Measurements from ENCODE around the gene THRB.
A peak's percentile ranks its signal among the peaks of the same experiment; 100 is the strongest.
"Not testable (repeated sequence)": the region's sequence is repeated elsewhere in the genome, so short reads cannot be mapped to it uniquely, and the experiment has no call there.

Gene THRB

GRCh38 chr3:24400450-24400849, 94.2 kb downstream of the THRB start:
- no peak for DNase-seq

DNA sequence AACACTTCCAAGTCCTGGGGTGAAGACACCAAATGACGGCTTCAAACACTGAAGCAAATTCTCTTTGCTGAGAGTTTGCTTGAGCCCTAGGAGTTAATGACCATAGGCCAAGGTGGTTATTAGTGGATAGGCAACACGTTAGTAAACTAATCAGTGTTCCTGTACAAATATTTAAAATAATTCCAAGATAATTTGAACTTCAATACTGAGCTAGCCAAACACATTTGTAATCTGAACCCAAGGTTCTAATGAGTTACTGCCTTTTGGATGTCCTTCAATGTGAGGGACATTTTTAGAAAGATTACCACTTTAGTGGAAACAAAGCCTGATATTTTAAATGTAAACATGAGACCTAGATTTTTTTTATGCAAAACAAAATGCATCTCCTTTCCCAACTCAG, 94.6 kb downstream of the THRB start:
- DNase-seq = no peak

DNA sequence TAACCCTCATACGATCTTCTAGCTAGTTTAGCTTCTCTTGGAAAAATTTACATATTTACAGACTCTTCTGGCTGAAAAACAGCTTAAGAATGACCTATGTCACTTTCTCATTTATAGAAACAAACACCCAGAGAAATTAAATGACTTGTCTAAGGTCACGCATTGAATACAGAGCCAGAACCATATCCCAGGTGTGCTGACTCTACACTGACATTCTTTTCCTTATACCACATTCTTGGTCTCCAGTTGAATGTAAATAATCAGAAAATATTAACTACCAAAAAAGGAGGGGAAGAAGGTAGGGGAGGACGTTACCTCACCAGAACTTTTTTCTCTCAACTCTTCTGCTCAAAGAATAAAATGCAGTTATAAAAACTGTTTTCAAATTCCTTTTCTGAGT, 95.0 kb downstream of the THRB start:
- DNase-seq = no peak

- DNase-seq = not testable (repeated sequence)
These were observed 95.9 kb downstream of the THRB start for GRCh38 chr3:24398712-24399111.

DNA sequence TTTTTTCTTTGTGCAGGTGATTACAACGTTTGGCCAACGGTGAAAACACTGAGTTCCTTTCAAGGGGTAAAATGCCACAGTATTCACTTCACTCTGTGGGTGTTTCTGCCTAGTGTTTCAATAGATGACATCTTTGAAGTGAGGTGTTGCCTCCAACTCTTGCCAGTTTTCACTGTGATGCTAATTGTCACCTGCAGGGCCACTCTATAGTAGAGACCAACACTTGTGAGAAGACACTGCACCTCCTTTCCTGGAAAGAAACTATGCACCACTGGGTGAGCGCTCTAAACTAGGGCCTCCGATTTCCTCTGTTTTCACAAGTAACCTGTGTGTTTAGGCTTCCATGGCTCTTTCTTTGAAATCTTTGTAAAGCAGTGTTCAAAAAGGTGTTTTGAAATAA, 98.3 kb downstream of the THRB start:
- DNase-seq = no peak

DNA sequence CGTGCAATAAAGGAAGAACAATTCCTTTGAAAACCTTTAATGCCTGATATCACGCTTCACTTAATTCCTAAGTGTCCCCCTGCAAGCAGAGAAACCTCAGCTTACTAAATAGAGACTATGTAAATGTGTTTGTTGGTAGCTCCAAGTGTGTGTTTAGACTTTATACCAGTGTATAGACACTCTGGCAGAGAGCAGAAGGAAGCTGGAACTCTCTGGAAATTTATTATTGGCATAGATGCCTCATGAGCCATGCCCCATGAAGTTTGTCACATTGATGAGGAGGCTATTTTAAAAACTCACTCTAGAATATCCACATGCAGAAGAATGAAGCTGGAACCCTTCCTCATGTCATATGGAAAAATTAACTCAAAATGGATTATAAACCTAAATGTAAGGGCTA, 99.9 kb downstream of the THRB start:
- DNase-seq = no peak

DNA sequence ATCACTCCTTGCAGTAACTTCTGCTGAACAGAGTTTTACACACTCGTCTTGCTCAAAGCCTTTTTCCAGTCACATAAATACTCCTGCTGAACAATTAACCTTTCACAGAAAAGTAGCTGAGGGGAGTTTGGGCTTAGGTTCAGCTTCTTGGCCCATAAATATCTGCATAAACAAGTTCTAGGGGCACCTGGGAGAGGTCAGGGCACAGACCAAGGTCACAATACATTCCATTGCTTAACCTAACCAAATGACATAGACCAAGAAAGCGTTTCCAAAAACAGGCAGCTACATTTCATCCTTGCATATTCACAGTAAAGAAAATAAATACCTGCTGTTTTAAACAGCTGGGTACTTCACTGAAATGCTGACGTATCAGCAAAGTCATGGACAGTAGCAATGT, 101.3 kb downstream of the THRB start:
- no peak for DNase-seq

- no peak for DNase-seq
These were observed 104.2 kb downstream of the THRB start for GRCh38 chr3:24390169-24391130.

- DNase-seq = no peak
These were observed 105.3 kb downstream of the THRB start for GRCh38 chr3:24389108-24390090.

DNA sequence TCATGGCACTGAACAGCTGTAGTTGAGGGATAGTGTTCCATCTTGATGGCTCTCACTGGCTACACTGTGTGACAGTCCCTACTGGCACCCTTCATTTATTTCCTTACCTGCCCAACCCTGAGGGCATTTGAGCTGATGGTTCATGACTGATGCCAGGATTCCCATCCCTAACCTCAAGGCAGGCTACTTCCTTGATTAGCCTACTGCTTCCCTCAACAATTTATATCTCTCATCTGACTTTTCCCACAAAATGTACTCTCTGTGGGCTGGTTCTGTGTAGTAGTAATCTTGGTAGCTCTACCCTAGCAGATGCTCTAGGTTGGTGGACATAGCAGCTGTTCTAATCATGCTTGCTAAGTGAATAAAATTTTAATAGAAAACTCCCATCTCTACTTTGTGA, 106.0 kb downstream of the THRB start:
- DNase-seq = no peak

- DNase-seq = no peak
These were observed 106.5 kb downstream of the THRB start for GRCh38 chr3:24388159-24388558.

DNA sequence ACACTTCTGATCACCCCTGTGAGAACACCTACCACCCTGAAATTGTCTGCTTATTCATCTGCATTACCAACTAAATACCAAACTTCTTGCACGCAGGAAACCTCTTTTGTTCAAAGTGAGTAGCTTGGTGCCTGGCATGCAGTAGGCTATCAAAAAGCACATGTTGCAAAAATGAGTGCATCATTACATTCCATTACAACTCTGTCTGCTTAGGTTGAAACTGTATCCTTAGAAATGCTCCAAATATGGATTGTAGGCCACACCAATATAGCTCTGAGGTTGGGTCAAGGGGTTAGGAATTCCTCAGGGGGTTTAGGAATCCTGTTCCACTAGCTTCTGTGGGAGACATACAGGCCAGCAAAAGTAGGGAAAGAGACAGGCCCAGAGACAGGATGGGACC, 107.2 kb downstream of the THRB start:
- DNase-seq = peak; percentile 79

DNA sequence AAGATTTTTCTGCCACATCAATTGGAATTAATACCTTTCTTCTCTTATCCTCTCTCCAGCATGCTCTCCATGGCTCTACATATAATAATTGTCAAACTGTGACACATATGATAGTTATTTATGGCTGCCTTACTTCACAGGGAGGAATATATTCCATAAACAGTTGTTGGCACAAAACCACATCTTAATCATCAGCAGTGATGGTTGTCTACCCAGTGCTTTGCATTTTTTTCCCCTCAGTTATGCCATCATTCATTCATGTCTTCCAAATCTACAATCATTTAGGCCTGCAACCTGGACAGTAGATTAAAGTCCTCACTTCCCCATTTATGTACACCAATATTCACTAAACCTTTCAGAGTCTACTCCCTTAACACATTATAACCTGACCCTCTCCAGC, 107.7 kb downstream of the THRB start:
- DNase-seq = peak; percentile 79

DNA sequence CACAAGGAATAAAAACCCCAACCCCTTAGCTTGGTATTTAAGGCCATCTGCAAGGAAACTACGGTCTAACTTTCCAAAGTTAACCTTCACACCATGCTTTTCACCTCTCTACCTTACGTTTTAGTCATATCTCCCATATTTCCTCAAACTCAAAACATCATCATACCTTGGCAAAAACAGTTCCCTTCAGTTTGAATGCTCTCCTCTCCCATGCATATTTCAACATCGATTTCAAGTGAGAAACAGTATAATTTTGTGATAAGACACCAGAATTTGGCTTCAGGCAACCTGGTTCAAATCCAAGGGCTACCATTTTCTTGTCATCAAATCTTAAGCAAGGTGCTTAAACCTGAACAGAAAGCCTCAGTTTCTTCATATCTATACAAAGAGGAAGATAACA, 108.2 kb downstream of the THRB start:
- peak; percentile 61 for DNase-seq

GRCh38 chr3:24385012-24385615, 109.5 kb downstream of the THRB start:
- no peak for DNase-seq

GRCh38 chr3:24382647-24383046, 112.0 kb downstream of the THRB start:
- no peak for DNase-seq

DNA sequence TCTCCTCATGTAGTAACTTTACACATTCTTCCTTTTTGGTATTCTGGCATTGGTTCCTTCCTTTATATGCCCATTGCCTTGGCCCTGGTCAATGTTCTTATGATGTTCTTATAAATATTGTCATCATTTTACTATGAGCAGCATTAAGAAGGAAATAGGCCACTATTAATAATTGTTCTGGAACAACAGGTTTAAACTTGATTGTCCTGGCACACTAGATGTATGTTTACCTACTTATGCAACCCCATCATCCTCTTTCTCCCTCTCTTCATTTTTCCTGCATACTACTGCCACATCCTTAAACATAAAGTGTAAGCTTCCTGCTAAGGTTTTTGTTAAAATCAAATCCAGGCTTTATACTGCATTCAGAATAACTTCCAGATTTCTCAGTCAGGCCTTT, 114.7 kb downstream of the THRB start:
- DNase-seq = no peak

DNA sequence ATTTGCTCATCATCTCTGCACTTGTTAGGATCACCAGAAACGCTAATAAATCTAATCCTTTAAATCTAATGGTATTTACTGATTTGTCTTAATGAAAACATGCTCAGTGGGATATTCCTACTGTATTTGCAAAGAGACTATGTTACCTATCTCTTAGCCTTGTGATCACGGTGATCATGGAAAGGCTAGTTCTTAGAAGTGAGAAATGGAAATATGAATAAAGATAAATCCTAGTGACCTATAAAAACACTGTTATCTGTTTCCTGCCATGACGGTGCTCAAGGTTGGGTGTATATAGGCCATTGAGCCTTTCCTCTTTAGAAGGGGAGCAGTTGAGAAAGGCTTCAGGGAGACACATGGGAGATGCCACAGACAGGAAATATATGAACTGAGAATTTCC, 116.3 kb downstream of the THRB start:
- DNase-seq = no peak

GRCh38 chr3:24377218-24377993, 117.2 kb downstream of the THRB start:
- DNase-seq = no peak

- no peak for DNase-seq
These were observed 118.7 kb downstream of the THRB start for GRCh38 chr3:24375947-24376384.

DNA sequence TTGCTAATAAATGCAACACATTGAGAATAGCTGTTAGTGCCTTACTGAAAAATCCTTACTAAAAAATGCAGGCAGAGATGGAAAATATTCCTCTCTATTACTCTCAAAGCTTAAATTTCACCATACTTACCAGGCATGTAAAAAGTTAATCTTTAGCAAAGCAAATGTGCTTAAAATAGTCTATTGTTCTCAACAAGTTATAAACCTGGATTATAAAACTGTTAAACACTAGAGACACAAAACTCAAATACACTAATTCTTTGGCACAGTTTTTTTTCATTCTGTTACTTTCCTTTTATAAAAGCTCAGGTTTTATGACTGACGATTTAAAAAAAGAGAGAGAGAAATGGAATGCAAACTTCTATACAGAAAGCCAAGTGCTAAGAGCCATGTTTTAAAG, 119.8 kb downstream of the THRB start:
- no peak for DNase-seq

- DNase-seq = no peak
These were observed 121.3 kb downstream of the THRB start for GRCh38 chr3:24373198-24373959.
